GM18867 (cell line): ENCODE data around the gene ADGRG6.

ENCODE experiments used
- ATAC-seq: cut with Tn5 transposase; IDR thresholded peaks from one replicate; pipeline ENCODE4 v1.9.1; 2021; ENCODE audit warnings: mild to moderate bottlenecking, moderate library complexity; ENCODE audit not compliant: unreplicated experiment

The ADGRG6 gene

DNA sequence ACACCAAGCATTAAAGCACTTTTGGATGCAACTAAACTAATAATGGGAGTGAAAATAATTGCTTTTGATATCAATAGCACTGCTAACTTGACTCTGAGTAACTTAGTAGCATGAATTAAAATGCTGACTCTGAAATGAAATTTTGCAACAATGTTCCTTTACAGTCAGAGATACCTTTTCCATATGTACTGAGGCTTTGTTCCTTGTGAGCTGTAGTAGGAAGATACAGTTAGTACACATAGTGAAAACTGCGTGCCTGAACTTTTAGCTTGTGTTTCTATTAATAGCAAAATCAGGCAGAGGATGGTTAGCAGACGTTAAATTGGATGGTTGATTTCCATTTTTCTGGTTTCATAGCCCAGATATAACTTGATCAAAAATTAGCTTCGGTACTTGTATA lies 18.6 kb downstream of the ADGRG6 start:
- no peak for ATAC-seq

DNA sequence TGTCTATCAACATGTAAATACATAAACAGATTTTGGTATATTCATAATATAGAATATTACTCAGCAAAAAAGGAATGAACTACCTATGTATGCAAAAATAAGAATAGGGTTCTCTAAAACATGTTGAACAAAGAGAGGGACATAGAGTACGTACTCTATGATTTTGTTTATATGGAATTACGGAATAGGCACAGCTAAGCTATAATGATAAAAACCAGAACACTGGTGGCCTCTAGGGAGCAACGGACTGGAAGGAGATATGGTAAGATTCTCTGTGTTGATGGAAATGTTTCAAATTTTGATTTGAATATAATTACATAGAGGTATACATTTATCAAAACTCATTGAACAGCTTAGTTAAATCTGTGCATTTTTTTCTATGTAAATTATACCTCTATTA lies 19.6 kb downstream of the ADGRG6 start:
- ATAC-seq: no peak

DNA sequence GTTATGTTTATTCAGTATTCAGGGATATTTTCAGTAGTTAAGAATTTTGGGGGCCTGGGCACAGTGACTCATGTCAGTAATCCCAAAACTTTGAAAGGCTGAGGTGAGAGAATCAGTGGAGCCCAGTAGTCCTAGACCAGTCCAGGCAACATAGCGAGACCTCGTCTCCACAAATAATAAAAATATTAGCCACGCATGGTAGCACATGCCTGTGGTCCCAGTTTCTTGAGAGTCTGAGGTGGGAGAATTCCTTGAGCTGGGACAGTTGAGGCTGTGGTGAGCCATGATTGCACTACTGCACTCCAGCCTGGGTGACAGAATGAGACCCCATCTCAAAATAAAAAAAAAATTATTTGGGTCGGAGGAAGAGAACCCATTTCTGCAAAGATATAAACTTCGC lies 20.3 kb downstream of the ADGRG6 start:
- no peak for ATAC-seq

DNA sequence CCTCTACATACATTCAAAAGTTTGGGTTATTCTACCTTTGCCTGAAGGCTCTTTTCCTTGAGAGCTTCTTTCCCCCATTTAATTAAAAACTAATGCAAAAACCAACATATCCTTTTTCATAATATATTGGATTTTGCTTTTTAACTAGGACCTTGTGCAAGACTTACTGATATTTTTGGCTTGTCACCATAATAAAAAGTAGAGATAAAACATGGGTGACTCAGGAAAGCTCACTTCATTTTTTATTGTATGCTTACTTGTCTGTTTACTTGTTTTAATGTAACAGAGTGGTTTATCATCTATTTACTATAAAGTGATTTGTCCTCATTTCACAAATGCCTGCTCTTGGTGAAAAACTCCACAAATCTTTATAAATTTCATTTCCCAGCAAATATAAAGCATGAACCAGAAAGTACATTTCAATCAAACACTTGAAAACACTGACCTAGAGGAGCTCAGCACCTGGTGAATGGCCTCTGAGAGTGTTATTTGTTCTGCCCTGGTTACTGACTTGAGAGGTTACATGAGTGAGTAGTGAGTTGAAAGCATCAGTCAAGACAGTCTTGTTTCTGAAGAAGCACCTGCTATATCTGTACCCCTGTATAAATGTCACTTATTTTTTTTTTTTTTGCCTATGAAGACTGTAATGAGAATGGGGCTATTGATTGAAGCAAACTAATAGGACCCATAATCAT lies 20.8 kb downstream of the ADGRG6 start:
- no peak for ATAC-seq

DNA sequence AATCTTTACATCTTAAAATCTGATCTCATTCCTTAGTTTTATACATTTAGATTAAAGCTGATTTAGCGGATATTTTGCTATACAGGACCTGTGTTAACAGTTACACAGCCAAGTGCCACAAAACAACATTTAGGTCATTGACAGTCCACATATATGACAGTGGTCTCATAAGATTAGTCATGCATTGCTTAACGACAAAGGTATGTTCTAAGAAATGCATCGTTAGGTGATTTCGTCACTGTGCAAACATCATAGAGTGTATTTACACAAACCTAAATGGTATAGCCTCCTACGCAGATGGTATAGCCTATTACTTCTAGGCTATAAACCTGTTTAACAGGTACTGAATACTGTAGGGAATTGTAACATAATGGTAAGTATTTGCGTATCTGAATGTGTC lies 21.6 kb downstream of the ADGRG6 start:
- ATAC-seq: no peak

DNA sequence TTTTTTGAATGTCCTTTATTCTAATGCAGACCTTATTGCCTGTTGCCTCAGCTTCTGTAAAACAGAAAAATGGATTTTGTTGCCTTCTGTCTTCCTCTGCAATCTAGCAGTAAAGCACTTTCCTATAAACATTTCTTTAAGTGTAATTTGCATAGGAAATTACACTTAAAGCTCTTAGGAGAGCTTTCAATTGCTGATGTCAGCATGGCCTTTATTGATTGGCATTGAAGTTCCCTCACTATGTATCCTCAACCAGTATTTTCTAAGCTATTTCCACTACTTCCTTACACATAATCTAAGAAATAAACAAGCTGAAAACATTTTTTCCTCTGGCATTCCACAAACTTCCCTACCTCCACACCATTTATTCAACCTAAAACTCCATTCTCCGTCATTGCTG lies 22.3 kb downstream of the ADGRG6 start:
- ATAC-seq: no peak

DNA sequence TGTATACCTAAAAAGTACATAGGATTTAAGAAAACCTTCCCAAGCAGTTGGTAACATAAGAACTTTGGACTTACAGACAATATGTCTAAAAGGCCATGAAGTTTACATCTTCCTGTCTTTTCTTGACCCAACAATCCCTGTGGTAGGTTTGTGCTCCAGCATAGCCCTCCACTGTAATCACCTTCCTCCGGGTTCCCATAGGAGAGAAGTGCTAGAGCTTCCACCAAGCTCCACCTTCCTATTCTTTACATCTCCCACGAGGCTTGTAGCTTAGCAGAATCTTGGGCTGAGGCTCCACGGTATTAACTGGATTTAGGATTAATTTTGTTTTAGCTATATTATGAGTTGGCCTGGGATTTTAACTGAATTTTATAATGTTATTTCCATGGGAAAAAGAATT lies 23.3 kb downstream of the ADGRG6 start:
- no peak for ATAC-seq

DNA sequence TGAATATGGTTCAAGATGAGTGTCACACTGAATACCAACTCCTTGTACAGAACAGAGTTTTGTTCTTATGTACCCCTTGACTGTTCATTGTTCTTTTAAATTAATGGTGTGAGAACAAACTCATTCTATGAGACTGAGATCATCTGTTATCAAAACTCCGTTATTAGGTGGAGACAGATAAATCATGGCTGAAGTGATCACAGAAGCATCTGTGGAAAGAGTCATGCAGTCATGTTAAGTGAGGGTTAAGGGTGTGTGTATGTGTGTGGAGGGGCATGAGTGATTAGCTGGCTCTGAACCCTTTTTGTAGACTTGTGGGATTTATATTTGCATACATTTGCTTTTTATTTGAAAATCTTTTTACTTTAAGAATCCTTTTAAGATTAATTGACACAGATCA lies 24.7 kb downstream of the ADGRG6 start:
- ATAC-seq: no peak

DNA sequence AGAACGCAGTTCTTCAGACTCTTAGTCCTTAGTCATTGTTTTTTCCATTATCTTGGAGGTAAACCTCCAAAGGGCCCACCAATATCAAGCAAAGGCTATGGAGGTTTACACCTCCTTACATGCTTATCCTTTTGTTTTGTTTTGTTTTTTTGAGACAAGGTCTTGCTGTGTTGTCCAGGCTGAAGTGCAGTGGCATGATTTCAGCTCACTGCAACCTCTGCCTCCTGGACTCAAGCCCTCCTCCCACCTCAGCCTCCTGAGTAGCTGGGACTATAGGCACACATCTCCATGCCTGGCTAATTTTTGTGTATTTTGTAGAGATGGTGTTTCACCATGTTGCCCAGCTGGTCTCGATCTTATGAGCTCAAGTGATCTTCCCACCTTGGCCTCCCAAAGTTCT lies 26.3 kb downstream of the ADGRG6 start:
- ATAC-seq: no peak

DNA sequence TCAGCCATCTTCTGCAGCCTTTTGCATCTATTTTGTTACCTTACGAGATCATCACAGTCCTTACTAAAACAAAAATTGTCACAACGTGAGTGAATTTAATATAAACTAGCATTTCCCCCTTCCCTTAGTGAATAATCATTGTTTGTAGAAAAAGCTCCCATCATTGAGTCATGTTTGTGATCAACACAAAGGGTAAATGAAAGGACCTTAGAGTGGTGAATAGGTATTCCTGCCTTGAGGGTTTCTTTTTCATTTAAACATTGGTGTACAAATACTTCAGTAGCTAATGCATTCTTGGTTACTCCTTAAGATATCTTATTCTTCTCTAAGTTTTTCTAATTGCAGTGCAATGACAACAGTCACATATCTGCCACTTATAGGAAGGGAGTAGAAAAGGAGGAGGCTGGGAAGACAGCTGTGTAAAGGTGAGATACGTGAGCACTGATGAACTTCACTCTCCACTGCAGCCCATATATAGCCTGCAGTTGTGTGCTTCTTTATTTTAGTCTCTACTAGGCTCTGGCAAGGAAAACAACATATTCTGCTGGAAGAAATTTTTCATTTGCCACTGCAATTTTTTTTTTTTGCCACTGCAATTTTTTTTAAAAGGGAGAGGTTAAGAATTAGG lies 27.8 kb downstream of the ADGRG6 start:
- no peak for ATAC-seq

DNA sequence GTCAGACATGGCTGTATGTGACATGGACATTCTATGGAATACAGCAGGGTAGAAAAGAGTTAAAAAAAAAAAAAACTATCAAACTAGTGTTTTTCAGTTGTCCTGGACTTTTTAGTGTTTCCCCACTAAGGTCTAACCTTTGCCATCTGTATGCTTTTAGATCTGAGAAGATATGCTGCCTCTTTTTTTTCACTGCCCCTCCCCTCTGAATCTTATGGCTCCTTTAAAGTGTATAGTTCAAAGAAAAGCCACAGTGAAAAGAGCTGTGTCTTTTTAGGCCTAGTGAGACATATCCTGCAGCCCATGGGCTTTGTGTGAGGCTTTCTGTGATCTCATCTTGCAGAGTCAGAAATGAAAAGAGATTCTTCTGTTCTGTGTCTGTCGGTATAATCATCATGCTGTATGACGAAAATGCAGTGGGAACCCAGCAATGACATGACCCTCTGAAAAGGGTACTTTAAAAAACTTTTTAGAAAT lies 29.3 kb downstream of the ADGRG6 start:
- ATAC-seq: no peak

DNA sequence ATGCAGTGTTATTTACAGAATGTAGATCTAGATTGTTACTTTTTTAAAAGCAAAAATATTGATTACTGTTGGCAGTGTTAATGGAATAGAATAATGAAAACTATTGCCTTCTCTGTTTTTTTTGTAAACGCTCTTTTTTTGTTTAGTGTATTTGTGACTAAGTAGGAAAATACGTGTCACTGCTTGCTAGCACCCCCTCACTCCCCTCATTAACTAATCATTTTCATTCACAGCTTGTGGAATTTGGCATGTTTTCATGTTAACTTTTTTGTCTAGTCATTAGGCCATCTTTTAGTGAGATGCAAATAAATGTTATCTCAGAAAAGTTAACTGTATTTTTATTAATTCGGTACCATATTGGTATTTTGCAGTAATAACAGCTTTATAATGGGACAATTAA lies 29.8 kb downstream of the ADGRG6 start:
- ATAC-seq: no peak

DNA sequence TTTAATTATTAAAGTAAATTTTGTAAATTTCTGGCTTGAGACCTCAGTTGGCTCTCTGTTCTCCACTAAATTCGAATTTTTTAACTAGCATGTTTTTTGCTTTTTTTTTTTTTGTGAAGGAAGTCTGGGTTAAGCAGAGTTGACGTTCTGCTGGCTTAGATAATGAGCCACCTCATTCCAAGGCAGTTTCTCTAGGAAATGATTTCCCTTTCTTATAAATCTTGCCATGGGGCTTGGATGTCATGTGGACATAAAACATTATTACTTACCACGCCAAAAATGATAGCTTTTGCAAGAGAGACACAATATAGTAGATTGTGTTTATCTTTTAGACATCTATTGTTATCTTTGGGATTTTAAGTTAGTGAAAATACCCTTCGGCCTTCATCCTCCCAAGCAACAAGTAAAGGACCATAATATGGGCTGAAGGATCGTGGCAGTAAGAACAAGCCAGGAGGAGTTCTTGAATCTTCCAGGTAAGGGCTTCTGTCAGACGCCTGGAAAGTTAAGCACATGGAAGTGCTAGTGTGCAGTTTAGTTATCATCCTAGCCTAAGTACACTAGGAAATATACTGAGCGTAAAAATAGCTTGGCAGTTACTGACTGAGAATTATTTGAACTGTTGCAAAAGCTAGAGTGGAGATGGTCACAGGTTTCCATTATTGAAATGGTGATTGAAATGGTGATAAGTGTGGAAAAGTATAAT lies 30.7 kb downstream of the ADGRG6 start:
- no peak for ATAC-seq

DNA sequence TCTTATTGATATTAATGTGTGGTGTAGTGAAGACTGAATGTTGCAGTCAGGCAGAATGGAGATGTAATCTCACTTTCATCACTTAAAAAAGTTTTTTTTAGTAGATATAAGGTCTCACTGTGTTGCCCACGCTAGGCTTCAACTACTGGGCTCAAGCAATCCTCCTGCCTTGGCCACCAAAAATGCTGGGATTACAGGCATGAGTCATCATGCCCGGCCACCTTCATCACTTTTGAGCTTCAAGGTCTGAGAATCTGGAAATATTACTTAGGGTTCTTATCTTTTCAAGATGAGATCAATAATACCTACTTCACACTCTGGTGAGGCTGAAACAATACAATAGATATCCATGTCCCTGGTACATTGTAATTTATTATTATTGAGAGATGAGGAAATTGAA lies 31.6 kb downstream of the ADGRG6 start:
- ATAC-seq: no peak

DNA sequence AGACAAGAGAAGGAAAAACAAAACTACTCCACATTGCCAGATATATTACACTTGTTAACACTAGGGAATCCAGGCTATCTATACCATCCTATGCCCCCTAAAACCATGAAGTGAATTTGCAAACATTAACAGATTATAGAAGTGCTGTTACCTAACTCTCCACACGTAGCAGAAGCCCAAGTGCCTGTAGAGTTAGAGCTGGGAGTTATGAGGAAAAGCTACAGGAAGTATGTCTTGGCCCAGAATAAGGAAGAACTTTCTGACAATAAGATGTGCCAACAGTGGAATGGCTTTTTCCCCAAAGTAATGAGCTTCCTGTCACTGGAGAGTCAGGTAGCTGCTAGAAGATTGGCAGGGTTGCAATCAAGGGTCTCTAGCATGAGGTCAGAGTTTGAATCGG lies 32.5 kb downstream of the ADGRG6 start:
- ATAC-seq: no peak

DNA sequence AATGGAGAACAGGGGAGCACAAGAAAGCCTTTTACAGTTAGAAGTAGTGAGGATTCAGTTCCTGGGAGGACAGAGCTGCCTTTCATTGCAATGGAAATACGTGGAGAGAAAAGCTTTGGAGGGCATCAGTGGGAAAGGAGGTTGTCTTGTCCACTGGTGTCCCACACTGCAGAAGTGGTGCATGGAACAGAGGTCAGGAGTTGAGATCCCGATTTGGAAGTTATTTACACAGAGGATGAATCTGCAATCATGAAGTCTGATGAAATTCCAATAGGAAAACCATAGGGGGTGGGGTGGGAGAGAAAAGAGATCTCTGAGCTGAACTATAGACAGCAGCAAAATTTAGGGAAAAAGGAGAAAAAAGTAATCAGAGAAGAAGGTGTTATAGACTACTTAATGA lies 33.6 kb downstream of the ADGRG6 start:
- no peak for ATAC-seq

DNA sequence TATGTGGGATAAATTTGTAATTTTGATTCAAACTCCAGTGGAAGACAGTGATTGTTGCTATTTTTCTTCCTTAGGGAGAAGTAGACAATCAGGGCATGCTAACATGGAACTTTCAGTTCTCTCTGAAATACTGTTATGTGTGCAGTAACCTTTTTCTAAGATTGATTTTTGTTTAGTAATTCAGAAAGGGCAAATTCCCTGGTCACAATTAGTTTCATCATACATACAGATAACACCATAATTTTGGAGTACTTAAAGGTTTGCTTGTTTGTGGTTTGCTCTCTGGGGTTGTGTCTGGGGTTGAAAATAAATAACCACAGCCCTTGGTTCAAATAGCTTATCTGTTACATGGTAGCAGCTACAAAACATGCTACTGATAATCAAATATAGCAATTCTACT lies 34.4 kb downstream of the ADGRG6 start:
- ATAC-seq: no peak

DNA sequence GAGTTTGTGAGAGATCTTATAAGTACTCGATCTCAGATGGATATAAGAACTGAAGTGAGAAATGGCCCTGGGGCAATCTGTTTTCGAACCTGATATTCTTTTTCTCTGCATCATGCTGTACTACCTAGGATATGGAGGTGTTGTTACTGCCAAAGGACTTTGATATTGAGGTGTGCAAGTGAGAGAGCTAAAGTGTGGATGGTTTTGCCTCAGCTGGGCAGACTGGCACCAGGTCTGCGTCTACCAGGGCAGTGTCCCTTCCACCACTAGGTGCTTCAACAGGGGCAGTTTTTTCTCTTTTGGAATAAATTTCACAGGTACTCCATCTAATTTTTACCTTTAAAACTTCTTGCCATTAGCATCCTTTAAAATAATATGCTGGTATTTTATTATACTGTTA lies 35.0 kb downstream of the ADGRG6 start:
- no peak for ATAC-seq

DNA sequence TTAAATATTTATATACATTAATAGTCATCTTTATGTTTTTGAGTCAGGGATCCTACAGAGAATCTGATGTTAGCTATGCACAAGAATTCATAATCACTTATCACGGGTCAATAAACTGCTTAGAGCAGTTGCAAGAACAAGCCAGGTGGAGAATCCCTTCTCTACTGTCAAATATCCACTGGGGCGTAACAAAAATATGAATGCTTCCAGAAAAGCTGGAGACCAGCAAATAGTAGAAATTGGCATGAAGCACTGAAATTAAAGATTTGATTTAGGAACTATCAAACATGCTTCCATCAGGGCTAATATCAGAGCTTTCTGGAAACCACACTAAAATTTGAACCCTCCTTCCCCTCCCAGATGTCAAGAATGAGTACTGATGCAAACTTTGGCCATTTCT lies 37.3 kb downstream of the ADGRG6 start:
- no peak for ATAC-seq

DNA sequence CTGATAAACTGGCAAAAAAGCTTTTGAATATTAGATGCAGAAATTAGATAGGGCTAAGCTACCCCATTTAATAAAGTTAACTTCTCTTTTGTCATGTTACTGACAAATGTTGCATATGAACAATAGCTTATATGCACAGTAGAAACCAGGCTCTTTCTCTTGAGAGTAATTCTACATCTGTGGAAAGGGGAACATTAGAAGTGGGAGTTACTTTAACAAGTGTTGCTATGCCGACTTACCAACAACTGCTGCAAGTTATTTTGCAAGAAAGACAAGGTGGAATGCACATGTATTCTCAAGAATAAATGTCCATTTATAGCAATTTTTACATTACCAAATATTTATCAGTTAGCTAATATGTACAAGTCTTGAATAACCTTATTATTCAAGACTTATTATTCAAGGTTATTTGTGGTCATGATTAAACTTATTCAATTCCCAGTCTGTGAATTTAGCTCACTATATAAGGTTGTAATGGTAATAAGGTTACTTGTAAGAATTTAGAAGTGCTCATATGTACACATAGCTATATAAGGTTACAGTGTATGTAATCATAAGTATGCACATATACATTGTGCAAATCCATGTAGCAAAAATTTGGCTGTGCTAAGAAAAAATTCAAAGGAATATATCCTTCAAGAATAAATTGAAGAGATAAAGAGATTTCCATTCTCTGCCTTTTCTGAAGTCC lies 38.3 kb downstream of the ADGRG6 start:
- no peak for ATAC-seq

DNA sequence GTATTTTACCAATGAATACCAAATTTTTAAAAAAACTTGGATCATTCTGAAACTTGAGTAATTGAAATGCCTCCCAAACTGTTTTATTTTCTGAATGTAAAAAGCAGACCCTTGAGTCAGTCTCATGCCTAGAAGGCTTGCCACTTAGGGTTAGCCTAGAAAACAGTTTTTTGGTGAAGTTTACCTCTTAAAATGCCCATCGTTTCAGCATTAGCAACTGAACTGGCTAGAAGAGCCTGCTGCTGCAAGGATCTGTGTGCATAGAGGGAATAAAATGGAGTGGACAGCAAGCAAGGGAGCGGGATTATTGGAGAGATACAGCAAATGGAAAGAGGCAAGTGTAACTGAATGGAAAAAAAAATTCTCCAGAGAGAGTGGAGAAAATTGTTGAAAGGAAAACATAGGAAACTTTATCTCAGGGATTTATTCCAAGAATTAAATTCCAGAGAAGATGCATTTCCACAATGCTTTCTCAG lies 40.1 kb downstream of the ADGRG6 start:
- ATAC-seq: no peak

DNA sequence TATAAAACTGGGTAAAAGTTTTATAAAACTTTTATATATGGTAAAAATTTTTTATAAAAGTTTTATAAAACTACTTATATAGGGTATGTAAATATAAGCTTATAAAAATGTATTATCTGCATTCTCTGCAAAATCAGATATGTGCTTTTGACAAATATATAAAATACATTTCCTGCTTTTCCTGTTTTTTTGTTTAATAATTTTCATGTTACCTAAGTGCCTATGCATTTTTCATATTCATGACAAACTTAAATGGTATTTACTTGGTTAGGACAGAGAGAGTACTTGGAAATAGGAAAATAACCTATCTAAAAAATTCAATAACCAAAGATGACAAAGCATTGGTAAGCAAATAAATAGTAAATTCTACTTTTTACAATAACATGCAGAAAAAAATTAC lies 41.2 kb downstream of the ADGRG6 start:
- ATAC-seq: no peak
